SK-N-MC (cell line): ENCODE measurements around the gene TPRKB.
"Not testable (repeated sequence)": the region's sequence is repeated elsewhere in the genome, so short reads cannot be mapped to it uniquely, and the experiment has no call there.

Experiments
- EZH2 ChIP-seq: fragments of 200-600 bp; sonication (generic); IDR thresholded peaks from one replicate; pipeline ENCODE4 v1.6.1; 2017; ENCODE audit warnings: antibody characterized with exemption
- FOXP2 ChIP-seq: optimal IDR thresholded peaks from 2 replicates; pipeline ENCODE3; 2011; ENCODE audit warnings: mild to moderate bottlenecking, moderate library complexity; ENCODE audit not compliant: insufficient read depth; ENCODE audit errors: extremely low read length, control extremely low read depth
- POLR2AphosphoS5 ChIP-seq: IDR thresholded peaks from 2 replicates; pipeline ENCODE4 v1.6.1; 2012; ENCODE audit warnings: mild to moderate bottlenecking, low read depth, low read length, borderline replicate concordance

DNA sequence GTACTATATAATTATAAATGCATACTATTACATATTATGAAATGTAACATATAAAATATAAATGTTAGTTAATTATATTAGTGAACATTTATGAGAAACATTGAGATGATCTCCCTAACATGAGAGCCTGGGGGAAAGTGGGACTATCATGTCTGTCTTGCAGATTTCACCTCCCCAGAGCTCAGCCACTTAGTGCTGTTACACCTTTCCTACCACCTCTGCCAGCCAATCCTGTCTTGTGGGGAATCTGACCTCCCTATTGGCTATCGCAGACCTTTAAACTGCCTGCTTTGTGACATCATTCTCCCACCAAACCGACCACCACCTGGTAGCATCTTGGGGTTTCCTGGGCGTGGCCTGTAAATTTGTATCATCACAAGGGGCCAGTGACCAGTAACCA, 46.7 kb upstream of the TPRKB start, which contains the start of gene C2orf78:
- not testable (repeated sequence) for TF ChIP-seq EZH2, POLR2AphosphoS5, FOXP2
